K562 (cell line): ENCODE measurements around the gene TMEM43. TPM values are rescaled to one million over a fixed set of nuclear protein-coding genes. Genes with fewer than 3 reads are reported as not detected.

Experiments used
- CTBP1 ChIP-seq: fragments of 450-650 bp; IDR thresholded peaks from 2 replicates; pipeline ENCODE4 v1.6.1; 2016; ENCODE audit warnings: borderline replicate concordance
- HNRNPUL1 ChIP-seq: fragments of 200-400 bp; formaldehyde crosslinking; IDR thresholded peaks from 2 replicates; pipeline ENCODE4 v1.6.1; 2017; ENCODE audit warnings: low read length
- MAFF ChIP-seq: IDR thresholded peaks from 2 replicates; pipeline ENCODE4 v1.6.1; 2012; ENCODE audit warnings: low read length, improper control_type of control experiment
- MCM2 ChIP-seq: fragments of 450-650 bp; IDR thresholded peaks from 2 replicates; pipeline ENCODE4 v1.6.1; 2017; ENCODE audit warnings: low read depth, mild to moderate bottlenecking
- MCM5 ChIP-seq: fragments of 450-650 bp; IDR thresholded peaks from 2 replicates; pipeline ENCODE4 v1.6.1; 2016; ENCODE audit warnings: low read depth
- PHTF2 ChIP-seq: fragments of 250-450 bp; sonication (Bioruptor Pico); IDR thresholded peaks from 2 replicates; pipeline ENCODE4 v1.5.0; 2021; ENCODE audit warnings: mild to moderate bottlenecking
- RBM39 ChIP-seq: fragments of 200-400 bp; formaldehyde crosslinking; optimal IDR thresholded peaks from 2 replicates; pipeline ENCODE3; 2018; ENCODE audit warnings: low read depth, low read length
- SMAD4 ChIP-seq: fragments of 250-450 bp; sonication (Bioruptor Pico); conservative IDR thresholded peaks from 2 replicates; pipeline ENCODE4 v1.8.0; 2021; ENCODE audit warnings: inconsistent platforms, mild to moderate bottlenecking, moderate library complexity
- SRSF1 ChIP-seq: fragments of 200-400 bp; formaldehyde crosslinking; IDR thresholded peaks from 2 replicates; pipeline ENCODE4 v1.6.1; 2017; ENCODE audit warnings: mild to moderate bottlenecking, low read depth, low read length, moderate library complexity
- TCFL5 ChIP-seq: fragments of 250-450 bp; sonication (Bioruptor Pico); conservative IDR thresholded peaks from 2 replicates; pipeline ENCODE4 v1.6.1; 2021; ENCODE audit warnings: mild to moderate bottlenecking, moderate library complexity, matching md5 sums
- YBX1 ChIP-seq: fragments of 450-650 bp; IDR thresholded peaks from 2 replicates; pipeline ENCODE4 v1.7.1; 2016; ENCODE audit warnings: mild to moderate bottlenecking
- ZNF79 ChIP-seq: fragments of 250-450 bp; sonication (Bioruptor Pico); IDR thresholded peaks from 2 replicates; pipeline ENCODE4 v1.4.0; 2020; ENCODE audit warnings: low read depth, mild to moderate bottlenecking, moderate library complexity
- polyA plus RNA-seq, 8 experiments: library from polyadenylated mRNA; depleted of rRNA in 4 of 8; stranded (reverse) in 5 of 8; unstranded in 3 of 8; fragments of >200 nt; fragmentation: Nextera tagmentation in 2 of 8; fragmentation: Illumina TruSeq in 1 of 8; extraction: Ambion mirVana in 2 of 8; extraction: Trizol in 1 of 8; gene quantifications; 2 replicates each; pipeline versions ENCODE4 v1.2.1 to v1.2.3, GENCODE V29; 2011 to 2014; ENCODE audit warnings: inconsistent platforms in 1 of 8, missing spikeins in 1 of 8
- total RNA-seq, 7 experiments: library from RNA; depleted of rRNA in 6 of 7; stranded (reverse); fragments of >200 nt in 6 of 7; fragmentation: Illumina TruSeq in 2 of 7; extraction: Trizol in 2 of 7; gene quantifications; 2 replicates each; pipeline versions ENCODE4 v1.2.1 to v1.2.3, GENCODE V29; 2011 to 2021; ENCODE audit warnings: low replicate concordance in 1 of 7
- TF ChIP-seq, protein P1 (sequence below): sonication (generic); formaldehyde crosslinking; IDR thresholded peaks from 2 replicates; pipeline ENCODE4 v1.8.1; 2023; ENCODE audit warnings: missing genetic modification reagents, mild to moderate bottlenecking, borderline replicate concordance
- TF ChIP-seq, protein P2 (sequence below): sonication (generic); formaldehyde crosslinking; IDR thresholded peaks from 2 replicates; pipeline ENCODE4 v1.8.0; 2022; ENCODE audit warnings: missing genetic modification reagents, mild to moderate bottlenecking, borderline replicate concordance
- TF ChIP-seq, protein P3 (sequence below): fragments of 450-650 bp; IDR thresholded peaks from 2 replicates; pipeline ENCODE4 v1.6.1; 2016; ENCODE audit warnings: mild to moderate bottlenecking
- TF ChIP-seq, protein P4 (sequence below): sonication (generic); formaldehyde crosslinking; IDR thresholded peaks from 2 replicates; pipeline ENCODE4 v1.5.0; 2020; ENCODE audit warnings: missing genetic modification reagents
- TF ChIP-seq, protein P5 (sequence below): fragments of 250-450 bp; sonication (Bioruptor Pico); IDR thresholded peaks from 2 replicates; pipeline ENCODE4 v1.9.0; 2021; ENCODE audit warnings: mild to moderate bottlenecking

The TMEM43 gene
- total and polyA plus RNA-seq, 9 of the 15 experiments (the other 6 are each of a cell fraction or from before 2014, with no cell fraction given) = 16.7 to 46.1 (median 35.7) TPM

DNA sequence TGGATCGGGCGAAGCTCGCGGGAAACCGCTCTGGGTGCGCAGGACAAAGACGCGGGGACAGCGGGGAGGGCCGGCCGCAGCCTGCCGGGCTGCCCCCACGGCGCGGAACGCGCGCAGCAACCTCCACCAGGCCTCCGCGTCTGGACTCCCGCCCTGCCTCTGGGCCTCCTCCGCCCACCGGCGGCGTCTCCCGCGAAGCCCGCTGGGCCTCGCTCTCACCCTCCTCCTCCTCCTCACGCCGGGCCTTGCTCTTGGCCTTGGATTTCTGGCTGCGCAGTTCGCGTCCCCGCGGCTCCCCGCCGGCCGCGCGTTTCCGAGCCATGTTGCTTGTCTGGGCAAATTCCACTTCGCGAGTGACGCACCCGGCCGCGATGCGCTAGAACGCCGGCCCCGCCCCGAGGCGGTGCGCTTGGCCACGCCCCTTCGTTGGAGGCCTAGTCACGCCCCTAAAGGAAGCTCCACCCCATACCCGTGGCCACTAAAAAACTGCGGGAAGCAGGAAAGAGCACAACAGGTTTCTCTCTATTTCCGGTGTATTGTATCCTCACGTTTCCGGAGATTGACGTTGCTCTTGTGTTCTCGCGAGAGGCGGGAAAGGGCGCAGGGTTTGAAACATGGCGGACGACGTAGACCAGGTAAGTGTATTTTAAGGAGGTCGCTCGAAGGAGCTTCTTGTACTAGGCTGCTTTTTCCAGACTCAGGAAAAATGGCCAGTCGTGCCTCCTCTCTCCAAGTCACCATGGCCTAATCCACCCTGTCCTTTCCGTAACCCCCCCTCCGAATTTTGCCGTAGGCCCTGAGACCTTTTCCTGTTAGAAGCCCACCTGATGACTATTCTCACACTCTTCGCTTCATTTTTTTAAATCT, 53.6 kb downstream of the TMEM43 start, which contains the start of the genes LSM3 and XPC (continued):
- TF ChIP-seq, protein P1, sequence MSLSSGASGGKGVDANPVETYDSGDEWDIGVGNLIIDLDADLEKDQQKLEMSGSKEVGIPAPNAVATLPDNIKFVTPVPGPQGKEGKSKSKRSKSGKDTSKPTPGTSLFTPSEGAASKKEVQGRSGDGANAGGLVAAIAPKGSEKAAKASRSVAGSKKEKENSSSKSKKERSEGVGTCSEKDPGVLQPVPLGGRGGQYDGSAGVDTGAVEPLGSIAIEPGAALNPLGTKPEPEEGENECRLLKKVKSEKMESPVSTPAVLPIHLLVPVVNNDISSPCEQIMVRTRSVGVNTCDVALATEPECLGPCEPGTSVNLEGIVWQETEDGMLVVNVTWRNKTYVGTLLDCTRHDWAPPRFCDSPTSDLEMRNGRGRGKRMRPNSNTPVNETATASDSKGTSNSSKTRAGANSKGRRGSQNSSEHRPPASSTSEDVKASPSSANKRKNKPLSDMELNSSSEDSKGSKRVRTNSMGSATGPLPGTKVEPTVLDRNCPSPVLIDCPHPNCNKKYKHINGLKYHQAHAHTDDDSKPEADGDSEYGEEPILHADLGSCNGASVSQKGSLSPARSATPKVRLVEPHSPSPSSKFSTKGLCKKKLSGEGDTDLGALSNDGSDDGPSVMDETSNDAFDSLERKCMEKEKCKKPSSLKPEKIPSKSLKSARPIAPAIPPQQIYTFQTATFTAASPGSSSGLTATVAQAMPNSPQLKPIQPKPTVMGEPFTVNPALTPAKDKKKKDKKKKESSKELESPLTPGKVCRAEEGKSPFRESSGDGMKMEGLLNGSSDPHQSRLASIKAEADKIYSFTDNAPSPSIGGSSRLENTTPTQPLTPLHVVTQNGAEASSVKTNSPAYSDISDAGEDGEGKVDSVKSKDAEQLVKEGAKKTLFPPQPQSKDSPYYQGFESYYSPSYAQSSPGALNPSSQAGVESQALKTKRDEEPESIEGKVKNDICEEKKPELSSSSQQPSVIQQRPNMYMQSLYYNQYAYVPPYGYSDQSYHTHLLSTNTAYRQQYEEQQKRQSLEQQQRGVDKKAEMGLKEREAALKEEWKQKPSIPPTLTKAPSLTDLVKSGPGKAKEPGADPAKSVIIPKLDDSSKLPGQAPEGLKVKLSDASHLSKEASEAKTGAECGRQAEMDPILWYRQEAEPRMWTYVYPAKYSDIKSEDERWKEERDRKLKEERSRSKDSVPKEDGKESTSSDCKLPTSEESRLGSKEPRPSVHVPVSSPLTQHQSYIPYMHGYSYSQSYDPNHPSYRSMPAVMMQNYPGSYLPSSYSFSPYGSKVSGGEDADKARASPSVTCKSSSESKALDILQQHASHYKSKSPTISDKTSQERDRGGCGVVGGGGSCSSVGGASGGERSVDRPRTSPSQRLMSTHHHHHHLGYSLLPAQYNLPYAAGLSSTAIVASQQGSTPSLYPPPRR (CRISPR knock-in tag) = peak; percentile 94; the same call in 1 of the 2 replicates
- TF ChIP-seq PHTF2 = no peak
- TF ChIP-seq MCM5 = no peak
- peak; percentile 95 for TF ChIP-seq CTBP1
- no peak for TF ChIP-seq RBM39
- TF ChIP-seq ZNF79 (CRISPR knock-in tag) = no peak
- TF ChIP-seq, protein P2, sequence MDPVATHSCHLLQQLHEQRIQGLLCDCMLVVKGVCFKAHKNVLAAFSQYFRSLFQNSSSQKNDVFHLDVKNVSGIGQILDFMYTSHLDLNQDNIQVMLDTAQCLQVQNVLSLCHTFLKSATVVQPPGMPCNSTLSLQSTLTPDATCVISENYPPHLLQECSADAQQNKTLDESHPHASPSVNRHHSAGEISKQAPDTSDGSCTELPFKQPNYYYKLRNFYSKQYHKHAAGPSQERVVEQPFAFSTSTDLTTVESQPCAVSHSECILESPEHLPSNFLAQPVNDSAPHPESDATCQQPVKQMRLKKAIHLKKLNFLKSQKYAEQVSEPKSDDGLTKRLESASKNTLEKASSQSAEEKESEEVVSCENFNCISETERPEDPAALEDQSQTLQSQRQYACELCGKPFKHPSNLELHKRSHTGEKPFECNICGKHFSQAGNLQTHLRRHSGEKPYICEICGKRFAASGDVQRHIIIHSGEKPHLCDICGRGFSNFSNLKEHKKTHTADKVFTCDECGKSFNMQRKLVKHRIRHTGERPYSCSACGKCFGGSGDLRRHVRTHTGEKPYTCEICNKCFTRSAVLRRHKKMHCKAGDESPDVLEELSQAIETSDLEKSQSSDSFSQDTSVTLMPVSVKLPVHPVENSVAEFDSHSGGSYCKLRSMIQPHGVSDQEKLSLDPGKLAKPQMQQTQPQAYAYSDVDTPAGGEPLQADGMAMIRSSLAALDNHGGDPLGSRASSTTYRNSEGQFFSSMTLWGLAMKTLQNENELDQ (CRISPR knock-in tag) = no peak
- TF ChIP-seq, protein P3, sequence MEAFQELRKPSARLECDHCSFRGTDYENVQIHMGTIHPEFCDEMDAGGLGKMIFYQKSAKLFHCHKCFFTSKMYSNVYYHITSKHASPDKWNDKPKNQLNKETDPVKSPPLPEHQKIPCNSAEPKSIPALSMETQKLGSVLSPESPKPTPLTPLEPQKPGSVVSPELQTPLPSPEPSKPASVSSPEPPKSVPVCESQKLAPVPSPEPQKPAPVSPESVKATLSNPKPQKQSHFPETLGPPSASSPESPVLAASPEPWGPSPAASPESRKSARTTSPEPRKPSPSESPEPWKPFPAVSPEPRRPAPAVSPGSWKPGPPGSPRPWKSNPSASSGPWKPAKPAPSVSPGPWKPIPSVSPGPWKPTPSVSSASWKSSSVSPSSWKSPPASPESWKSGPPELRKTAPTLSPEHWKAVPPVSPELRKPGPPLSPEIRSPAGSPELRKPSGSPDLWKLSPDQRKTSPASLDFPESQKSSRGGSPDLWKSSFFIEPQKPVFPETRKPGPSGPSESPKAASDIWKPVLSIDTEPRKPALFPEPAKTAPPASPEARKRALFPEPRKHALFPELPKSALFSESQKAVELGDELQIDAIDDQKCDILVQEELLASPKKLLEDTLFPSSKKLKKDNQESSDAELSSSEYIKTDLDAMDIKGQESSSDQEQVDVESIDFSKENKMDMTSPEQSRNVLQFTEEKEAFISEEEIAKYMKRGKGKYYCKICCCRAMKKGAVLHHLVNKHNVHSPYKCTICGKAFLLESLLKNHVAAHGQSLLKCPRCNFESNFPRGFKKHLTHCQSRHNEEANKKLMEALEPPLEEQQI = no peak
- TF ChIP-seq SRSF1 = no peak
- no peak for TF ChIP-seq YBX1
- TF ChIP-seq TCFL5 (CRISPR knock-in tag) = no peak
- no peak for TF ChIP-seq MCM2
- TF ChIP-seq, protein P4, sequence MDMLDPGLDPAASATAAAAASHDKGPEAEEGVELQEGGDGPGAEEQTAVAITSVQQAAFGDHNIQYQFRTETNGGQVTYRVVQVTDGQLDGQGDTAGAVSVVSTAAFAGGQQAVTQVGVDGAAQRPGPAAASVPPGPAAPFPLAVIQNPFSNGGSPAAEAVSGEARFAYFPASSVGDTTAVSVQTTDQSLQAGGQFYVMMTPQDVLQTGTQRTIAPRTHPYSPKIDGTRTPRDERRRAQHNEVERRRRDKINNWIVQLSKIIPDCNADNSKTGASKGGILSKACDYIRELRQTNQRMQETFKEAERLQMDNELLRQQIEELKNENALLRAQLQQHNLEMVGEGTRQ (CRISPR knock-in tag) = no peak; the same call in 1 of the 2 replicates
- TF ChIP-seq SMAD4 (CRISPR knock-in tag) = peak; percentile 95
- TF ChIP-seq, protein P5, sequence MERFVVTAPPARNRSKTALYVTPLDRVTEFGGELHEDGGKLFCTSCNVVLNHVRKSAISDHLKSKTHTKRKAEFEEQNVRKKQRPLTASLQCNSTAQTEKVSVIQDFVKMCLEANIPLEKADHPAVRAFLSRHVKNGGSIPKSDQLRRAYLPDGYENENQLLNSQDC (CRISPR knock-in tag) = 0 out of 2 replicates have a peak, but pooled peaks have one; percentile 78
- no peak for TF ChIP-seq HNRNPUL1
- peak; percentile 94 for TF ChIP-seq MAFF
